A549 treated with Hydrocortisone at 1 μM for 4 hours (cell line): ENCODE results near the gene TMA16. TPM values are rescaled to one million over a fixed set of nuclear protein-coding genes. Genes with fewer than 3 reads are reported as not detected.

ENCODE experiments used
- total RNA-seq: library from RNA; stranded (reverse); fragments of 200-300 nt; extraction: Qiagen RNA extraction; gene quantifications from 5 replicates; pipeline ENCODE4 v1.2.3, GENCODE V29; 2022

TMA16 gene
- 19.4 to 32.7 TPM (median 23.7 TPM) in 5 replicates for total RNA-seq

GRCh38 chr4:163494360-163495241 is at the start of gene TMA16:
TMA16 (plus strand) TSS chr4:163494690; CDS start chr4:163494802, 112 bp downstream.

GRCh38 chr4:163473576-163473975 is 20.9 kb upstream of the TMA16 start, which contains the start of gene TKTL2:
TKTL2 (minus strand) TSS chr4:163473754; CDS start chr4:163473734, 20 bp downstream.

Other genes starting within 250 kb of the TMA16 start
- gene NPY1R, start 162.1 kb upstream of the TMA16 start, total RNA-seq, result 0.08 to 0.17 TPM (median 0.12 TPM) in 4 of 5 replicates, not detected in the other
- not detected in 5 replicates for gene NPY5R, start 150.8 kb upstream of the TMA16 start, total RNA-seq
- not detected in 5 replicates for gene TKTL2, start 20.9 kb upstream of the TMA16 start, total RNA-seq